PC-3 (cell line): ENCODE data around the gene ANKRD50. TPM values are rescaled to one million over a fixed set of nuclear protein-coding genes. Genes with fewer than 3 reads are reported as not detected.

Source experiments
- ATAC-seq: fragments of 200-7000 bp; cut with Tn5 transposase; 2 replicates; pipeline ENCODE4 v1.9.1; 2020; ENCODE audit warnings: mild to moderate bottlenecking, moderate library complexity
- BruUV-seq: library from RNA; stranded (reverse); fragments of 400-500 nt; replicated peaks from 2 replicates; lab custom pipeline; 2021; lab: Mats Ljungman, UMichigan
- CTCF ChIA-PET: fragments of 300-600 bp; sonication (Branson Sonifier 250); formaldehyde crosslinking; loops from one replicate; lab custom pipeline; 2022; ENCODE audit warnings: antibody characterized with exemption; lab: Charles Lee
- POLR2A ChIA-PET: fragments of 300-600 bp; sonication (Branson Sonifier 250); formaldehyde crosslinking; loops from one replicate; lab custom pipeline; 2022; ENCODE audit warnings: antibody characterized with exemption; ENCODE audit not compliant: unreplicated experiment; lab: Charles Lee
- DNase-seq: peaks from one replicate; pipeline ENCODE4 v3.0.0-alpha.2; 2015
- H2AFZ ChIP-seq: fragments of 300-600 bp; sonication (generic); 2 replicates; pipeline ENCODE4 v1.6.0; 2016; ENCODE audit warnings: antibody characterized with exemption, low read length
- H3F3A ChIP-seq: fragments of 300-600 bp; sonication (generic); one replicate; pipeline ENCODE4 v1.6.0; 2017; ENCODE audit warnings: antibody characterized with exemption, low read length, control low read depth, mild to moderate bottlenecking; ENCODE audit not compliant: unreplicated experiment
- H3K27ac ChIP-seq: fragments of 300-600 bp; sonication (generic); 2 replicates; pipeline ENCODE4 v1.5.1; 2016; ENCODE audit warnings: mild to moderate bottlenecking, low read length
- H3K27me3 ChIP-seq: fragments of 300-600 bp; sonication (generic); 2 replicates; pipeline ENCODE4 v1.6.1; 2016; ENCODE audit warnings: low read length, mixed read lengths
- H3K36me3 ChIP-seq: fragments of 300-600 bp; sonication (generic); 2 replicates; pipeline ENCODE4 v1.6.1; 2016; ENCODE audit warnings: low read depth, mixed run types, low read length, mixed read lengths
- H3K4me1 ChIP-seq: fragments of 300-600 bp; sonication (generic); 2 replicates; pipeline ENCODE4 v1.5.1; 2016; ENCODE audit warnings: low read length; ENCODE audit not compliant: insufficient read depth
- H3K4me2 ChIP-seq: fragments of 300-600 bp; sonication (generic); 2 replicates; pipeline ENCODE4 v1.6.0; 2016; ENCODE audit warnings: low read length
- H3K4me3 ChIP-seq: fragments of 300-600 bp; sonication (generic); 2 replicates; pipeline ENCODE4 v1.5.1; 2016; ENCODE audit warnings: mild to moderate bottlenecking, low read length, mixed read lengths
- H3K79me2 ChIP-seq: fragments of 300-600 bp; sonication (generic); 2 replicates; pipeline ENCODE4 v1.6.1; 2017; ENCODE audit warnings: low read length, mixed read lengths
- H3K9ac ChIP-seq: fragments of 300-600 bp; sonication (generic); 2 replicates; pipeline ENCODE4 v1.6.0; 2016; ENCODE audit warnings: mild to moderate bottlenecking, low read length
- H3K9me2 ChIP-seq: fragments of 300-600 bp; sonication (generic); replicated peaks from 2 replicates; pipeline ENCODE4 v1.6.1; 2016; ENCODE audit warnings: mixed run types, low read length, mixed read lengths
- H3K9me3 ChIP-seq: fragments of 300-600 bp; sonication (generic); 2 replicates; pipeline ENCODE4 v1.6.1; 2016; ENCODE audit warnings: low read length, mixed read lengths
- H4K20me1 ChIP-seq: fragments of 300-600 bp; sonication (generic); 2 replicates; pipeline ENCODE4 v1.6.1; 2016; ENCODE audit warnings: low read length, mixed read lengths
- EZH2 ChIP-seq: fragments of 300-600 bp; sonication (generic); IDR thresholded peaks from one replicate; pipeline ENCODE4 v1.6.1; 2017; ENCODE audit warnings: antibody characterized with exemption, mild to moderate bottlenecking, low read length; ENCODE audit not compliant: unreplicated experiment
- EZH2phosphoT487 ChIP-seq: fragments of 300-600 bp; sonication (generic); IDR thresholded peaks from 2 replicates; pipeline ENCODE4 v1.6.1; 2018; ENCODE audit warnings: mild to moderate bottlenecking, antibody characterized with exemption, low read length, borderline replicate concordance
- intact Hi-C: fragments of 100-400 bp; cut with micrococcal nuclease; formaldehyde crosslinking; loops from 2 replicates; pipeline ENCODE4 v1.9.0; 2023
- total RNA-seq: library from RNA; depleted of rRNA; stranded (reverse); fragments of >200 nt; gene quantifications from 2 replicates; pipeline ENCODE4 v1.2.3, GENCODE V29; 2014
- TF ChIP-seq, protein P1 (sequence below): fragments of 300-600 bp; sonication (generic); conservative IDR thresholded peaks from 2 replicates; pipeline ENCODE4 v1.5.1; 2017; ENCODE audit warnings: antibody characterized with exemption, low read depth, mild to moderate bottlenecking, low read length

Gene ANKRD50
- total RNA-seq, 1 experiment from 2014 or later = 26.3 TPM

- H3K4me2 ChIP-seq = no peak overlapping the region
- intact Hi-C loops = loop anchor here (5.0 kb wide), 1 partner anchor 315 kb away; no protein-coding TSS in a partner anchor
- ATAC-seq = no peak
- H3K9ac ChIP-seq = no peak overlapping the region
- BruUV-seq = no TSS peak
- H4K20me1 ChIP-seq = no peaks in the 10 kb centered on the region
- H2AFZ ChIP-seq = no peak overlapping the region
- DNase-seq = no peak
- no peaks in the 10 kb centered on the region for H3K9me3 ChIP-seq
- ChIA-PET POLR2A (no interaction called here), CTCF (no interaction called here)
- no peaks in the 10 kb centered on the region for H3K9me2 ChIP-seq
- no peak overlapping the region for H3K27ac ChIP-seq
- peaks cover 7% of the 10 kb centered on the region for H3K4me1 ChIP-seq
- H3K36me3 ChIP-seq = no peaks in the 10 kb centered on the region
- no peaks in the 10 kb centered on the region for H3K79me2 ChIP-seq
- H3K4me3 ChIP-seq = no peak overlapping the region
- H3F3A ChIP-seq = no peaks in the 10 kb centered on the region
- no peaks in the 10 kb centered on the region for H3K27me3 ChIP-seq
- TF ChIP-seq, protein P1, sequence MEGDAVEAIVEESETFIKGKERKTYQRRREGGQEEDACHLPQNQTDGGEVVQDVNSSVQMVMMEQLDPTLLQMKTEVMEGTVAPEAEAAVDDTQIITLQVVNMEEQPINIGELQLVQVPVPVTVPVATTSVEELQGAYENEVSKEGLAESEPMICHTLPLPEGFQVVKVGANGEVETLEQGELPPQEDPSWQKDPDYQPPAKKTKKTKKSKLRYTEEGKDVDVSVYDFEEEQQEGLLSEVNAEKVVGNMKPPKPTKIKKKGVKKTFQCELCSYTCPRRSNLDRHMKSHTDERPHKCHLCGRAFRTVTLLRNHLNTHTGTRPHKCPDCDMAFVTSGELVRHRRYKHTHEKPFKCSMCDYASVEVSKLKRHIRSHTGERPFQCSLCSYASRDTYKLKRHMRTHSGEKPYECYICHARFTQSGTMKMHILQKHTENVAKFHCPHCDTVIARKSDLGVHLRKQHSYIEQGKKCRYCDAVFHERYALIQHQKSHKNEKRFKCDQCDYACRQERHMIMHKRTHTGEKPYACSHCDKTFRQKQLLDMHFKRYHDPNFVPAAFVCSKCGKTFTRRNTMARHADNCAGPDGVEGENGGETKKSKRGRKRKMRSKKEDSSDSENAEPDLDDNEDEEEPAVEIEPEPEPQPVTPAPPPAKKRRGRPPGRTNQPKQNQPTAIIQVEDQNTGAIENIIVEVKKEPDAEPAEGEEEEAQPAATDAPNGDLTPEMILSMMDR = no peak
- TF ChIP-seq EZH2phosphoT487 = no peak
- TF ChIP-seq EZH2 = no peak
Observed at GRCh38 chr4:124647599-124647998, 64.9 kb downstream of the ANKRD50 start.

DNA sequence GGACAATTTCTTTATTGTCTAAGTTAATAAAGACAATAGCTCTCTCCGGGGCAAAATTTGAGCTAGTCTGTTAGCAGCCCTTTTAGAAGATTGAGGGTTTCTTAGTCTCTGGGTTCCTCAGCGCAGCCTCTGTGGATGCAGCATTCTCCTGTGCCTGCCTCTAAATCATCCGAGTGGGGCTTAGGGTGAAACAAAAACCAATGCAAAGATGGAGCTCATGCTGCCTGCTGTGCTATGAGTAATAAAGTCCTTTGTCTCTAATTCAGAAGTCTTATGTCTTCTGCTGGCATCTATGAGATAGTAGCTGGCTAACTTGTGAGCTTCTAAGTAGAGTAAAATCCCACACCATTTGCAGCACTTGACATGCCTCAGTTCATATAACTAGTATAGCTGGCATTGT is 67.9 kb downstream of the ANKRD50 start:
- Histone ChIP-seq H3K4me2 (no peak overlapping the region), H3F3A (no peaks in the 10 kb centered on the region), H2AFZ (no peak overlapping the region), H3K27me3 (no peaks in the 10 kb centered on the region), H3K9ac (no peak overlapping the region), H3K36me3 (no peaks in the 10 kb centered on the region), H3K4me1 (peaks cover 34% of the 10 kb centered on the region), H3K4me3 (no peak overlapping the region), H3K9me2 (no peaks in the 10 kb centered on the region), H3K27ac (no peak overlapping the region), H3K79me2 (no peaks in the 10 kb centered on the region), H3K9me3 (no peaks in the 10 kb centered on the region), H4K20me1 (no peaks in the 10 kb centered on the region)
- no TSS peak for BruUV-seq
- DNase-seq (no peak), ATAC-seq (no peak)
- intact Hi-C loops = loop anchor here (5.0 kb wide), 2 partner anchors 217 to 312 kb away; no protein-coding TSS in a partner anchor
- ChIA-PET POLR2A (no interaction called here), CTCF (no interaction called here)
- TF ChIP-seq EZH2 (no peak), EZH2phosphoT487 (no peak)
- TF ChIP-seq, protein P1 = no peak

- ChIA-PET CTCF (no interaction called here), POLR2A (no interaction called here)
- TF ChIP-seq EZH2phosphoT487 (no peak), EZH2 (no peak)
- TF ChIP-seq, protein P1 = no peak
- ATAC-seq (no peak), DNase-seq (no peak)
- intact Hi-C loops = loop anchor here (5.0 kb wide), 1 partner anchor 216 kb away; no protein-coding TSS in a partner anchor
- Histone ChIP-seq H3F3A (no peaks in the 10 kb centered on the region), H3K9me3 (no peaks in the 10 kb centered on the region), H3K4me3 (no peak overlapping the region), H3K4me2 (peak overlapping the region; percentile 14; the same call in 1 of the 2 replicates), H2AFZ (no peak overlapping the region), H3K27me3 (no peaks in the 10 kb centered on the region), H4K20me1 (no peaks in the 10 kb centered on the region), H3K79me2 (no peaks in the 10 kb centered on the region), H3K9ac (no peak overlapping the region), H3K27ac (peak overlapping the region; percentile 32; the same call in 1 of the 2 replicates), H3K36me3 (no peaks in the 10 kb centered on the region), H3K9me2 (no peaks in the 10 kb centered on the region), H3K4me1 (peaks cover 38% of the 10 kb centered on the region)
- BruUV-seq = no TSS peak
Observed at GRCh38 chr4:124642846-124643245, 69.7 kb downstream of the ANKRD50 start.
